Caki2 (cell line): Measurements from ENCODE around the gene MSI2. TPM values are rescaled to one million over a fixed set of nuclear protein-coding genes. Genes with fewer than 3 reads are reported as not detected.

ENCODE experiments used
- DNase-seq: peaks from one replicate; pipeline ENCODE4 v3.0.0-alpha.2; 2015; ENCODE audit warnings: low read depth
- in situ Hi-C: cut with HindIII; loops from 2 replicates; pipeline ENCODE4 v1.10.0; 2016; ENCODE audit warnings: low sequenced_read_pairs, low pct_unique_long_range_greater_than_20kb, mixed read lengths
- total RNA-seq: library from RNA; depleted of rRNA; stranded (reverse); fragments of >200 nt; shearing (Covaris generic); gene quantifications from 2 replicates; pipeline ENCODE4 v1.2.3, GENCODE V29; 2014; ENCODE audit warnings: low replicate concordance

Gene MSI2
- total RNA-seq, 1 experiment from 2014 or later, result 67.1 TPM

GRCh38 chr17:57425903-57426880 is 169.9 kb downstream of the MSI2 start:
- in situ Hi-C loops, result no loop called here
- no peak for DNase-seq

- in situ Hi-C loops, result no loop called here
- no peak for DNase-seq
Measured at GRCh38 chr17:57429966-57430365, 173.6 kb downstream of the MSI2 start.

GRCh38 chr17:57431415-57431814 is 175.1 kb downstream of the MSI2 start:
- DNase-seq, result no peak
- in situ Hi-C loops, result no loop called here

- DNase-seq, result no peak
- in situ Hi-C loops, result no loop called here
Measured at GRCh38 chr17:57432507-57433277, 176.4 kb downstream of the MSI2 start.

- in situ Hi-C loops, result no loop called here
- no peak for DNase-seq
Measured at GRCh38 chr17:57433452-57433851, 177.1 kb downstream of the MSI2 start.

GRCh38 chr17:57434361-57434760 is 178.0 kb downstream of the MSI2 start:
- DNase-seq, result no peak
- in situ Hi-C loops, result no loop called here

GRCh38 chr17:57436565-57436964 is 180.2 kb downstream of the MSI2 start:
- no peak for DNase-seq
- in situ Hi-C loops, result no loop called here

GRCh38 chr17:57438066-57438731 is 181.9 kb downstream of the MSI2 start:
- DNase-seq, result no peak
- in situ Hi-C loops, result no loop called here

- in situ Hi-C loops, result no loop called here
- no peak for DNase-seq
Measured at GRCh38 chr17:57439651-57440050, 183.3 kb downstream of the MSI2 start.

- peak; percentile 75 for DNase-seq
- in situ Hi-C loops, result no loop called here
Measured at GRCh38 chr17:57440522-57441269, 184.4 kb downstream of the MSI2 start.

GRCh38 chr17:57441270-57441600 is 184.9 kb downstream of the MSI2 start:
- DNase-seq, result no peak
- in situ Hi-C loops, result no loop called here

- no peak for DNase-seq
- in situ Hi-C loops, result no loop called here
Measured at GRCh38 chr17:57442401-57442823, 186.1 kb downstream of the MSI2 start.

- no peak for DNase-seq
- in situ Hi-C loops, result no loop called here
Measured at GRCh38 chr17:57442914-57443571, 186.7 kb downstream of the MSI2 start.

- in situ Hi-C loops, result no loop called here
- DNase-seq, result no peak
Measured at GRCh38 chr17:57443781-57444180, 187.5 kb downstream of the MSI2 start.

GRCh38 chr17:57444682-57445450 is 188.5 kb downstream of the MSI2 start:
- no peak for DNase-seq
- in situ Hi-C loops, result no loop called here

- no peak for DNase-seq
- in situ Hi-C loops, result no loop called here
Measured at GRCh38 chr17:57445772-57446472, 189.6 kb downstream of the MSI2 start.
